22Rv1 (cell line): ENCODE data around the gene ATF4.

Source experiments
- H3K27ac ChIP-seq: fragments of 450-650 bp; 2 replicates; pipeline ENCODE4 v1.5.1; 2017
- ZFX ChIP-seq: fragments of 450-650 bp; IDR thresholded peaks from 2 replicates; pipeline ENCODE4 v1.6.1; 2017; ENCODE audit warnings: antibody characterized with exemption, borderline replicate concordance
- TF ChIP-seq, protein P1 (sequence below): fragments of 450-650 bp; IDR thresholded peaks from 2 replicates; pipeline ENCODE4 v1.5.1; 2017; ENCODE audit warnings: mild to moderate bottlenecking

ATF4 gene, protein sequence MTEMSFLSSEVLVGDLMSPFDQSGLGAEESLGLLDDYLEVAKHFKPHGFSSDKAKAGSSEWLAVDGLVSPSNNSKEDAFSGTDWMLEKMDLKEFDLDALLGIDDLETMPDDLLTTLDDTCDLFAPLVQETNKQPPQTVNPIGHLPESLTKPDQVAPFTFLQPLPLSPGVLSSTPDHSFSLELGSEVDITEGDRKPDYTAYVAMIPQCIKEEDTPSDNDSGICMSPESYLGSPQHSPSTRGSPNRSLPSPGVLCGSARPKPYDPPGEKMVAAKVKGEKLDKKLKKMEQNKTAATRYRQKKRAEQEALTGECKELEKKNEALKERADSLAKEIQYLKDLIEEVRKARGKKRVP

DNA sequence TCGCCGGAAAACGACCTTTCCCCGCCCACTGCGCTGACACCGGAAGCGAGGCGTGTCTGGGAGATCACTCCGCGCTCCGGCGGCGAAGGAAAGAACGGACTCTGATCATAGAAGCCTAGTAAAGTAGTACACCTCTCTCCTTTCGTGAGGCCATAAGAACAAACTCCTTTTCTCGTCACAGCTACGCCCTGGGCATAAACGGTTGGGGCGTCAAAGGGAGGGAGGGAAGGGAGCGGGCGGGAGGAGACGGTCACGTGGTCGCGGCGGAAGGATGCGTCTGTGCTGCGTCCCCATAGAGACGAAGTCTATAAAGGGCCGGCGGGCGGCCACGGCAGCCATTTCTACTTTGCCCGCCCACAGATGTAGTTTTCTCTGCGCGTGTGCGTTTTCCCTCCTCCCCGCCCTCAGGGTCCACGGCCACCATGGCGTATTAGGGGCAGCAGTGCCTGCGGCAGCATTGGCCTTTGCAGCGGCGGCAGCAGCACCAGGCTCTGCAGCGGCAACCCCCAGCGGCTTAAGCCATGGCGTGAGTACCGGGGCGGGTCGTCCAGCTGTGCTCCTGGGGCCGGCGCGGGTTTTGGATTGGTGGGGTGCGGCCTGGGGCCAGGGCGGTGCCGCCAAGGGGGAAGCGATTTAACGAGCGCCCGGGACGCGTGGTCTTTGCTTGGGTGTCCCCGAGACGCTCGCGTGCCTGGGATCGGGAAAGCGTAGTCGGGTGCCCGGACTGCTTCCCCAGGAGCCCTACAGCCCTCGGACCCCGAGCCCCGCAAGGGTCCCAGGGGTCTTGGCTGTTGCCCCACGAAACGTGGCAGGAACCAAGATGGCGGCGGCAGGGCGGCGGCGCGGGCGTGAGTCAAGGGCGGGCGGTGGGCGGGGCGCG lies at the start of gene ATF4:
Gene ATF4, plus strand, starts transcription at position 337 of the 880 bp plus-strand sequence. CDS start 884 bp downstream, outside the sequence.
- peak within 1 kb of the TSS; percentile 99 for H3K27ac ChIP-seq
- no peak for TF ChIP-seq ZFX
- TF ChIP-seq, protein P1, sequence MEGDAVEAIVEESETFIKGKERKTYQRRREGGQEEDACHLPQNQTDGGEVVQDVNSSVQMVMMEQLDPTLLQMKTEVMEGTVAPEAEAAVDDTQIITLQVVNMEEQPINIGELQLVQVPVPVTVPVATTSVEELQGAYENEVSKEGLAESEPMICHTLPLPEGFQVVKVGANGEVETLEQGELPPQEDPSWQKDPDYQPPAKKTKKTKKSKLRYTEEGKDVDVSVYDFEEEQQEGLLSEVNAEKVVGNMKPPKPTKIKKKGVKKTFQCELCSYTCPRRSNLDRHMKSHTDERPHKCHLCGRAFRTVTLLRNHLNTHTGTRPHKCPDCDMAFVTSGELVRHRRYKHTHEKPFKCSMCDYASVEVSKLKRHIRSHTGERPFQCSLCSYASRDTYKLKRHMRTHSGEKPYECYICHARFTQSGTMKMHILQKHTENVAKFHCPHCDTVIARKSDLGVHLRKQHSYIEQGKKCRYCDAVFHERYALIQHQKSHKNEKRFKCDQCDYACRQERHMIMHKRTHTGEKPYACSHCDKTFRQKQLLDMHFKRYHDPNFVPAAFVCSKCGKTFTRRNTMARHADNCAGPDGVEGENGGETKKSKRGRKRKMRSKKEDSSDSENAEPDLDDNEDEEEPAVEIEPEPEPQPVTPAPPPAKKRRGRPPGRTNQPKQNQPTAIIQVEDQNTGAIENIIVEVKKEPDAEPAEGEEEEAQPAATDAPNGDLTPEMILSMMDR = no peak

DNA sequence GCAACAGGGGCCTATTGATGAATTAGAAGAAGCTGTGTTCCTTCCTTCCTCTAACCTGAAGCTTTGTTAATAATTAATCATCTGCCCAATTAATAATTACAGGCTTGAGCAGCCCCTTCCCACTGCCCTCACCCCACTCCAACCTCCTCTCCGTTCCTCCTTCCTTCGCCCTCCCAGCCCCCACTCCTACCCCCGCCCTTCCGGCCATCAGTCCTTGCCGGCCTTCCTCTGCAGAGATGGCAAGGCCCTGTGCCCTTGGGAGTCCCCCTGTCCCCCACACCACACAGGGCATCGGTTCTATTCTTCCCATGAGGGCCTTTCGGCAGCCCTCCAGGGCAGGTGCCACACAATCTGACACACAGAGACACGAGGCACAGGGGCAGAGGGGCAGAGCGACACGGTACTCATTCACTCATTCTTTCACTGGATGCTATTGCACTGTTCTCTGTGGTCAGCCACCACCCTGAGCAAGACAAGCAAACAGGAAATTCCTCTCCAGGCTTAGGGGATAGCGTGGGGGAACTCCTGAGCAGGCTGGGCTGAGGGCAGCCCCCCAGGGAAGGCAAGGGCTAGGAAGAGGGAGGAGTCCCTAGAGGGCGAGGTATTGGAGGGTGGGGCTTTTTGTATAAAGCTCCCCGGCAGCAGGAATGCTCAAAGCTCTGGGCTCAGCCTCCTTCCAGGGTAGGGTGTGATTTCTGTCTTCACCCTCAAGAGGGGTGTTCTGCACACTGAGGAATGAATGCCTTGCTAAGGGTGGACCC lies 48.8 kb upstream of the ATF4 start:
- TF ChIP-seq ZFX = no peak
- TF ChIP-seq, protein P1 = no peak
- peak overlapping the region; percentile 47 for H3K27ac ChIP-seq

DNA sequence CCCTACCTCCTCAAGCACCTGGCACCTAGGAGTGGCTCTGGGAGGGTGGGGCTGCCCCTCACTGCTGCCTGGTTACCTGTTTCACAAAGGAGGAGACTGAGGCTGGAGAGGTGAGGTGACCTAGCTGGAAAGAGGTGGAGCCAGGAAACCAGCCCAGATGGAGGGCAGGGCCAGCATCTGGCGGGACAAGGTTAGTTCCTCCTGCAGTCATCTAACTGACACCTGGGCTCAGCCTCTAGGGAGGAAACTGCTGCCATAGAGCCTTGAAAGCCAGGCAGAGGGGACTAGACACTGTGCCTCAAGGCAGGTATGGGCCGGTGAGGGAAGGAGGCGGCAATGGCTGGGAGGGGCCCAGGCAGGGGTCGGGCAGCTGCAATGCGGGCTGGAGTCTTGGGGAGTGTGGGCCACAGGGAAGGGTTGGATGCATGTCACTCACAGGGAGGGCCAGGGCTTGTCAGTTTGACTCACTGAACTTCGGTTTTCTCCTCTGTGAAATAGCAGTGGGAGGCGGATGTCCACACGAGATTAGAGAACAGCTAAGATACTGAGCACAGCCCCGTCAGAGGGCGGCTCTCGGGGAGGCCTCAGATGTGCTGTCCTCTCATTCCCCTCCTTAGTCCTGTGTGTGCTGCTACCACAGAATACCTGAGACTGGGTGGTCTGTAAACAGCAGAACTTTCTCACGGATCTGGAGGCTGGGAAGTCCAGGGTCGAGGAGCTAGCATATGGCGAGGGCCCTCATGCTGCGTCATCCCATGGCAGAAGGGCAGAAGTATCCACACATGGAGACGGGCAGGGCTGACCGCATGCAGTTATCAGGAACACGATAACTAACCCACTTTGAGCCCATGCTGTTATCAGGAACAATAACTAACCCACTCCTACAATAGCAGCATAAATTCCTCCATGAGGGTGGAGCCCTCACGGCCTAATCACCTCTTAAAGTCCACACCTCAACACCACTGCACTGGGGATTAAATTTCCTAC lies 47.5 kb upstream of the ATF4 start:
- TF ChIP-seq ZFX = no peak
- TF ChIP-seq, protein P1 = no peak
- H3K27ac ChIP-seq = peak overlapping the region; percentile 47

DNA sequence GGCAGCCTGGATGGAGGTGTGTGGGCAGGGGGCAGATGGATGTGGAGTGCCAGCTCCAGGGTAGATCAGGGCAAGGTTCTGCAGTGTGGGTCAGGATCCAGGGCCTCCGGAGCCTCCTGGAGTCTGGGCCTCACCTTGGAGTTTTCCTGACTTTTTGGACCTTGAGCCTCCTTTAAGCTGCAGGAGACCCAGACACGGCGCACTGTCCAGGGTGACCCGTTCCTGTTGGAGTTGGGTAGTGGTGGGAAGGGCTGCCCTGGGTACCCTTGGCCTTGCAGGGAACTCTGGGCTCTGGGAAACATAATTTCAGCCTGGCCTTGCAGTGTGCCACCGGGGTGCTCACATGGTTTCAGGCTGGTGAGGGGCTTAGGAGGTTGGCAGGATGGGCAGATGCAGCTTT lies 46.5 kb upstream of the ATF4 start:
- H3K27ac ChIP-seq = no peak overlapping the region
- TF ChIP-seq, protein P1 = no peak
- TF ChIP-seq ZFX = no peak

DNA sequence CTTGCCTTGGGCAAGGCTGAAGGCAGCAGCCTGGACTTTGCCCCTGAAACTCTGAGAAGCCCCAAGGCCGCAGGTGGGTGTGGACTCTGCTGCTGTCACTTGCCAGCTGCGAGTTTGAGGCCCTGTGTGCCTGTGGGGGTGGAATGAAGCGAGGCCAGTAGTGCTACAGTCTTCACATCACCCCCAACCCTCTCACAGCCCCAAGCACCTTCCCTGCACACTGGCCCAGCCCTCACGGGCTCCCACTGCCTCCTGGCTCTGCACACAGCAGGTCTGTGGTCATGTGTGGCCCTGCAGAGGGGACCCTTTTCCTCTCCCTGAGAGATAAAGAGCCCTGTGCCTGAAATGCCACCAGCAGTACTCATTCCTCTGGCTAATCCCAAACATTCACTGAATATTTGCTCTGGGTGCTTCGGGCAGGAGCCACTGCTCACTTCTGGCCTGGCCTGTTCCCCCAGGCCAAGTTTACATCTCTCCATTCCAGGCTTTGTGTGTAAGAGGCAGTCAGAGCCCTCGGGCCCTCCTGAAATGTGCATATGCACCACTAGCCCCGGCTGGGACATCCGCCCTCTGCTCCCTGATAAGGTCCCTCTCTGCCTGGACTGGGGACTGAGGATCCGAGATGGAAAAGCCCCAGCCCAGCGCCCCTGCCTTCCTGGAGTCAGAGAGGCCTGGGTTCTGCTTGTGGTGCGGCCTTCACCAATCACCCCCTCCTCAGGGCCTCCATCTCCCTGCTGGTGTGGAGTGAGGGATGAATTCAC lies 45.8 kb upstream of the ATF4 start:
- H3K27ac ChIP-seq = no peak overlapping the region
- no peak for TF ChIP-seq ZFX
- TF ChIP-seq, protein P1 = no peak

DNA sequence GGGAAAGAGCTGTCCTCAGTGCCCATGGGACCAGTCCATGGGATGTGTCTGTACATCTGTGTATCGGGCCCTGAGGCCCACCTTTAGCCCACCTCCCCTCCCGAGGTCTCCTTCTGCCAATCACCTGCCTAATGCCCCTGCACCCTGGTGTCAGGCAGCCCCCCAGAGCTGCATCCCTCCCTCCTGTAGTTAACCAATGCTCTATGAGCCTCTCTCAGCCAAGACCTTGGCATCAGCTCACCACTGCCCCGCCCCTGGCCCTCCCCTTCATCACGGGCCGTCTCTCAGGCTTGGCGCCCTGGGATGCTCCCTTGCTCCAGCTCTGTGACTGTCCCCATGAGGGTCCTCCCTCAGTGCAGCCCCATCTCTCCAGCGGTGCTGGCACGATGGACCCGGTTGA lies 45.0 kb upstream of the ATF4 start:
- H3K27ac ChIP-seq = no peak overlapping the region
- TF ChIP-seq, protein P1 = no peak
- no peak for TF ChIP-seq ZFX
